GM19372 (cell line): ENCODE results near the gene SLC25A20.
"Not testable (repeated sequence)": the region's sequence is repeated elsewhere in the genome, so short reads cannot be mapped to it uniquely, and the experiment has no call there.

Source experiments
- ATAC-seq: cut with Tn5 transposase; IDR thresholded peaks from one replicate; pipeline ENCODE4 v1.9.1; 2021; ENCODE audit warnings: mild to moderate bottlenecking, low read depth, moderate library complexity; ENCODE audit not compliant: unreplicated experiment

SLC25A20 gene

DNA sequence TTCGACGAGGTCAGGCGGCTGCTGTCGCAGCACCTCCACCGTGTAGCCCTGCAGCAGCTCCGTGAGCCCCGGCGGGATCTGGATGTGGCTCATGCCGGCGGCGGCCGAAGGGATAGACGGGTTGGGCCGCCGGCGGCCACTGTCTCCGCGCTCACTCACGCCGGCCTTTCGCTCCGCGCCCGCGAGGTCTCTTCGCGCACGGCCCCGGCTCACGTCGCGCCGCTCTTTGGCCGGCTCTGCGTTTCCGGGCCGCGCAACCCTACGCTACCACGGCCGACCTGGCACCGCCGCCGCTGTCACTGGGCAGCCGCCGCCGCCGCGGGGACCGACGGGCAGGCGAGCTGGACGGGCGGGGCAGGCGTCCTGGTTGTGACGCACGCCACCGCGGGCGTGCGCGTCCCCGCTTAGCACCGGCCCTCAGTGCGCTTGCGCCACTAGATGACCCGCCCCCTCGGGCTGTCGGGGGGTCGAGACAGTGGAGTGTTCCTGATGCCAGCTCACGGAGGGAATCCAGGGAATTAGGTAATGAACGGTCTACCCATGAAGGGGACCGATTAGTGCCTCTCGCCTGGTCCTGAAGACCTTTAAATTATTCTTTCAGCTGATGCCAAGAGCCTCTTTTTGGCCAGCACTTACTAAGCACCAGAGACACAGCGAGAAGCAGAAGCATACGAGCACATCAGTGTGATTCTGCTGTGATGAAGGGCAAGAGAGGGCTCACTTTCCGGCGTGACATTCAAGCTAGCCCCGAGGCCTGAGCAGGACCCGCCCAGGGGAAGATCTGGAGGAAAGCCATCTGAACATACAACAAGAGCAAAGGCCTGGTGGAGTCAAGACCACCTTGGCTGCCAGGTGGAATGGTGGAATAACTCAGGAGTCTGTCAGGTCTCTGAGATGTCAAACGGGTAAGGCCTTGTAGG lies 50.9 kb downstream of the SLC25A20 start, which contains the start of gene PRKAR2A:
TSS of gene PRKAR2A (minus strand) at position 371 of the 920 bp plus-strand sequence. CDS start at position 93, 278 bp downstream.
- peak; percentile 90 for ATAC-seq

DNA sequence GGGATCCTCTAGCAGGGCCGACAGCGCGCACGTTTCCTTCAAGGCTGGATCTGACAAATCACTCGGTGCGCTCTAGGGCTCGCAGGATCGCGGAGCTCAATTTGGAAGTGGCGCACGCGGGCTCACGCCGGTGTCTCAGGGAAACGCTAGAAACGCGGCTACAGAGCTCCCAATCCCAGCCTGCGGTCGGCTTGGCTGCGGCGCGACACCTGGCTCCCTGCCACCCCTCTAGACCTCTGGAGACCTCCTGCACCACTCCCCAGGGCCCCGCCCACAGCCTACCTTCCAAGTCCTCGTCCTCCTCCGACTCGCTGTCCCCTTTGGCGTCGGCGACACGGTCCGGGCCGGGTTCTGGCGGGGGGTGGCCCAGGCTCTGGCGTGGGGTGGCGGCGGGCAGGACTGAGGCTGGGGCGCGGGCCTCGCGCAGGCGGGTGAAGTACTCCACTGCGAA lies 51.6 kb downstream of the SLC25A20 start:
- peak; percentile 28 for ATAC-seq

DNA sequence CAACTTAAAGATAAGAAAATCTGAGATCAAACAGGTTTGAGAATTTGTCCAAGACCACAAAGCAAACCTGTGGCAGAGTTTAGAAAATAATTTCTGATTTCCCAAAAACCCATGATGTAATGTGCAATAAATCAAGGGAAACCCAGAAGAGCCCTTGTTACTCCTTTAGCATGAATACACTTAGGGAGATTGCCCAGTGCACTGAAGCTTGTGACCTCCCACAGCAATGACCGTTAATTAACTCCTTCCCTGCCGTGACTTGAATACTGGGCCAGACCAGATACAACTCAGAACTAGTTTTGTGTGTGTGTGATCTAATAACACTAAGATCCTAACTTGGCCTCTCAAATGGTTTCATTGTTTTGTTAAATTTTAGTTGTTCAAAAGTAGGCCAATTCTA lies 53.5 kb downstream of the SLC25A20 start:
- ATAC-seq, result no peak

DNA sequence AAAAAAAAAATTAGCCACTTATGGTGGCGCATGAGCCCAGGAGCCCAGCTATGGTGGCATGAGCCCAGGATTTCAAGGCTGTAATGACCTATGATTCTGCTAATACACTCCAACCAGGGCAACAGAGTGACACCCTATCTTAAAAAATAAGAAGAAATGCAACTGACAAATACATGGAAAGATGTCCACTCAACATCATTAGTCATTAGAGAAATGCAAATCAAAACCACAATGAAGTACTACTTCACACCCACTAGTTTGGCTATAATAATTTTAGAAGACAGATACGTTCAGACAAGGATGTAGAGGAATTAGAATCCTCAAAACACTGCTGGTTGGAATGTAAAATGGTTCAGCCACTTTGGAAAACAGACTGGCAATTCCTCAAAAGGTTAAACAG lies 61.5 kb downstream of the SLC25A20 start:
- no peak for ATAC-seq

DNA sequence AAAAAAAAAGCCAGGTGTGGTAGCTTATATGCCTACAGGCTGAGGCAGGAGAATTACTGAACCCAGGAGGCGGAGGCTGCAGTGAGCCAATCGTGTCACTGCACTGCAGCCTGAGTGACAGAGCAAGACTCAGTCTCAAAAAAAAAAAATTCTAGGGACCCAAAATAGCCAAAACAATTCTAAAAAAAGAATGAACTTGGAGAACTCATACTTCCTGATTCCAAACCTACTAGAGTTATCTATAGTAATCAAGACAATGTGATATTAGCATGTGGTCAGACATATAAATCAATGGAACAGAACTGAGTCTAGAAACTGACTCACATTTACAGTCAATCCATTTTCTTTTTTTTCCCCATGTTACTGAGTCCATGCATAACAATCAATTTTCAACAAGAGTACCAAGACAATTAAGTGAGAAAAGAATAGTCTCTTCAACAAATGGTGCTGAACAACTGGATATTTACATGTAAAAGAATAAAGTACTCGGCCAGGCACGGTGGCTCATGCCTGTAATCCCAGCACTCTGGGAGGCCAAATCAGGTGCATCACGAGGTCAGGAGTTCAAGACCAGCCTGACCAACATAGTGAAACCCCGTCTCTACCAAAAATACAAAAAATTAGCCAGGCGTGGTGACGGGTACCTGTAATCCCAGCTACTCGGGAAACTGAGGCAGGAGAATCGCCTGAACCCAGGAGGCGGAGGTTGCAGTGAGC lies 62.9 kb downstream of the SLC25A20 start:
- no peak for ATAC-seq

DNA sequence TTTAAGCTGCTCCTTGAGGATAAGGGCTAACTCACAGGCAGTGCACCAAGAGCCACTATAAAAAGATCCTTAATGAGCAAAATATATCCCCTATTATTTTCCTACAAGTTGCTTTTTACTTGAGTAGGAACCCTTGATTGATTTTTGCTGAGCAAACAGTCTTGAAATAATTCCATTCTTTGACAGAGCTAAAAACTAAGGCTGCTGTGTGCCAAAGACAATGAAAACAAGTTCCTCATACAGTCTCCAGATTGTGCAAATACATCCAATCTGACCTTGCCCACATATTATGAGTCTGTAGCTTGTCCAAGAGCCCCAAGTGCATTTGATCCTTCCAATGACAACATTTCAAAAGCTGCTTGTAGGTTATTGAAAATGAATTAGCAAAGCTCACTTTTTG lies 66.0 kb downstream of the SLC25A20 start:
- ATAC-seq, result no peak

DNA sequence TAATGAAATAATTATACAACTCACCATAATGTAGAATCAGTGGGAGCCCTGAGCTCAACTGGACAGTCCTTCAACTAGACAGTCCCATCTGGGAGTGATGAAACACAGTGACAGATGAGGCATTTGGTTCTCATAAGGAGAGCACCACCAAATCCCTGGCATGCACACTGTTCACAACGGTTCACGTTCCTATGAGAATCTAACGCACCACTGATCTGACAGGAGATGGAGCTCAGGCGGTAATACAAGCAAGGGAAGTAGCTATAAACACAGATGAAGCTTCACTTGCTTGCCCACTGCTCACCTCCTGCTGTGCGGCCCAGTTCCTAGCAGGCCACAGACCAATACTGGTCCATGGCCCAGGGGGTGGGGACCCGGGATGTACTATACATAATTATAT lies 68.0 kb downstream of the SLC25A20 start:
- no peak for ATAC-seq

DNA sequence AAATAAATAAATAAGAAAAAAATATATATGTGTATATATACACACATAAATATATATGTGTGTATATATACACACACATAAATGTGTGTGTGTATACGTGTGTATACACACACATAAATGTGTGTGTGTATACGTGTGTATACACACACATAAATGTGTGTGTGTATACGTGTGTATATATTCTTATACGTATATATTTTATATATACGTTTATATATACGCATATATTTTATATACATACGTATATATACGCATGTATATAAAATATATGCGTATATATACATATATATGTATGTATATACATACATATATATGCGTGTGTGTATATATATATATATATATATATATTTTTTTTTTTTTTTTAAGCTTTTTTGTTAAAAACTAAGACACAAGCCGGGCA lies 69.2 kb downstream of the SLC25A20 start:
- ATAC-seq, result not testable (repeated sequence)

DNA sequence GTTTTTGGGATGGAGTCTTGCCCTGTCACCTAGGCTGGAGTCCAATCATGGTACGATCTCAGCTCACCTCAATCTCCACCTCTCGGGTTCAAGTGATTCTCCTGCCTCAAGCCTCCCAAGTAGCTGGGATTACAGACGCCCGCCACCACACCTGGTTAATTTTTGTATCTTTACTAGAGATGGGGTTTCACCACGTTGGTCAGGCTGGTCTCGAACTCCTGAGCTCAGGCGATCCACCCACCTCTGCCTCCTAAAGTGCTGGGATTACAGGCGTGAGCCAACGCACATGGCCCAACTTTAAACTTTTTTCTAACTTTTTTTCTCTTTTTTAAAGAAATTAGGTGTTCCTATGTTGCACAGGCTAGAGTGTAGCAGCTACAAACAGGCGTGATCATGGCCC lies 70.8 kb downstream of the SLC25A20 start:
- not testable (repeated sequence) for ATAC-seq

DNA sequence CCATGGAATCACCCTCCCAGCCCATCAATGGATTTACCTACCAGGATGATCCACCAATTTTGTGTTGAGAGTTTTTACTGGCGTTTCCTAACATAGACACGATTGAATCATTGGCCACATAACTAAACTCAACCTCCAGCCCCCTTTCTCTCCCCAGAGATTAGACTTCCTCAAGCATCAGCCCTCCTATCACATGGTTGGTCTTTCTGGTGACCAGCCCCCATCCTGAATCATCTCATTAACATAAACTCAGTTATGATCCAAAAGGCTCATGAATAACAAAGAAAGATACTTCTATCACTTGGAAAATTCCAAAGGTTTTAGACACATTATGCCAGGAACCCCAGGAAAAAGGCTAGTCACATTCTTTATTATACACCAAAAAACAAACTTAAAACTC lies 72.2 kb downstream of the SLC25A20 start:
- ATAC-seq, result no peak

DNA sequence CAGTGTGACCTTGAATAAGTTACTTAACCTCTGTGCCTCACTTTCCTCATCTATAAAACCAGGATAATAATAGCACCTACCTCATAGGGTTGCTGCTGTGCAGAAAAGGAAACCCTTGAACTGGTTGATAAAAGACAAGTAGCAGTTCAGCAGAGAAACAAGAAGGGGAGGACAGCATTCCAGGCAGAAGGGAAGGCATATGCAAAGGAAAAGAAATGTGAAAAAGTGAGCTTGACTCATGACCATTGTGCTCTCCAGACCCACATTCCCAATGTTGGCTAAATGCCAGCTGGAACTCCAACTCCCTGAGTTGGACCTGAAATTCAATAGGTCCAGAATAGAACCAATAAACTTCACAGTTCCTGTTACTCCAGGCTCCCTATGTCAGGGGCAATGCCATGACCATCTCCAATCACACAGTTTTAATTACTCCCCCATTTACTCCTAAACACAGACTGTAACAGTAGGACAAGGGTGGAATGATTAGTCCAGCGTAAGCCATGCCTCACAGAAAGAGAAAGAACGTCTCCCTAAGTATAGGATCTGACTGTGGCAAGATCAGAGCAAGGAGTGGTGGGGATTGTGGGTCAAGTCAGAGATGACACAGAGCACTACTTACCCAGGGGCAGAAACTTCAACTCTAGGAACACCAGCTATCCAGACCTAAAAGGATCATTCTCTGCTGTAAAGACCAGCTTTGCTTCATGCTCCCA lies 77.9 kb downstream of the SLC25A20 start:
- no peak for ATAC-seq

DNA sequence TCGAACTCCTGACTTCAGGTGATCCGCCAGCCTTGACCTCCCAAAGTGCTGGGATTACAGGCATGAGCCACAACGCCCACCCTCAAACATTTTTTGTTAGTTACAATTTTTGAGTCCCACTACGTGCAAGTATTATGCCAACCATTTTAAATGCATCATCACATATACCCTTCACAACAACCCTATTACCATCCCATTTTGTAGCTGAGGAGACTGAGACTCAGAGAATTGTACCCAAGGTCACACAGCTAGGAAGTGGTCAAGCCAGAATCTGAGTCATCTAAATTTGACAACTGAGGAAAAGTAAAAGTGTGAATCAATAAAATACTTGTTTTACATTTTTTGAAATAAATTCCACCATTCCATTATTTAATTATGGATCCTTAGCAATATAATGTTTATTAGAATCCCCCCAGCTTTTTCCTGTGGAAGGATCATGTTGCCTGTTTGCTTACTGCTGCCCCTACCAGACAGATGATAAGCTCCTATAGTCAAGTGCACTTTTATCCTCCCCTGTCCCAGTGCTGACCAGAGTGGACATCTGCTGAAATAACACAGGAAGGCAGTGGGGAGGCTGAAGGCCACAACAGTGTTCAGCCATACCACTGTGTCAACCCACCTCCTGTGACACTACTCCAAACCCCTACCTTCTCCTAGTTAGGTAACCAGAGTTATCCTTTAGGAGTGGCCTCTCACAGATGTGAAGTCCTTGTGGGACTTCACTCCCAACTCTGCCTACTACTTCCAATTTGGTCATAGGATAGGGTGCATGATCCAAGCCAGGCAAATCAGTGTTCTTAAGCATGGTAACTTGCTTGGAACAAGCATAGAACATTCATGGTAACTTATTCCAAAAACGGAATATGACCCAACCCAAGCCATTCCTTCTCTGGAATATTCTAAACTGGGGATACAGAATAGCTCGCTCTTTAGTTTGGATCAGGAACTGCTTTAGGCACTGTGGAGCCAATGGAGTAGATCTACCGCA lies 79.2 kb downstream of the SLC25A20 start:
- no peak for ATAC-seq

DNA sequence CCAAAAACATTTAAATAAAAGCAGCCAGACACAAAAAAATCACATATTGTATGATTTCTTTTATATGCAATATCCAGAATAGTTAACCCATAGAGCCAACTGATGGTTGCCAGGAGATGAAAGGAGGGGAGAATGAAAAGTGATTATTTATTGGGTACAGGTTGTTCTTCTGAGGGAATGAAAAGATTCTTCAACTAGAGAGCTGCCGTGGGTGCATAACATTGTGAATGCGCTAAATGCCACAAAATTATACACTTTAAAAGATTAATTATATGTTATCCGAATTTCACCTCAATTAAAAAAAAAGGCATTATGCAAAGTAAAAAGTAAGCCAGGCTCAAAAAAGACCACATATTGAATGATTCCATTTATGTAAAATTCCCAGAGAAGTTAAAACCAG lies 87.2 kb downstream of the SLC25A20 start:
- no peak for ATAC-seq
